ENCODE results near the gene POLR3GL. TPM values are rescaled to one million over a fixed set of nuclear protein-coding genes. Genes with fewer than 3 reads are reported as not detected.

POLR3GL gene
- total and polyA plus RNA-seq, 10 of the 15 experiments (the other 5 are each of a cell fraction or from before 2014, with no cell fraction given): 12.8 to 47.0 (median 26.6) TPM

DNA sequence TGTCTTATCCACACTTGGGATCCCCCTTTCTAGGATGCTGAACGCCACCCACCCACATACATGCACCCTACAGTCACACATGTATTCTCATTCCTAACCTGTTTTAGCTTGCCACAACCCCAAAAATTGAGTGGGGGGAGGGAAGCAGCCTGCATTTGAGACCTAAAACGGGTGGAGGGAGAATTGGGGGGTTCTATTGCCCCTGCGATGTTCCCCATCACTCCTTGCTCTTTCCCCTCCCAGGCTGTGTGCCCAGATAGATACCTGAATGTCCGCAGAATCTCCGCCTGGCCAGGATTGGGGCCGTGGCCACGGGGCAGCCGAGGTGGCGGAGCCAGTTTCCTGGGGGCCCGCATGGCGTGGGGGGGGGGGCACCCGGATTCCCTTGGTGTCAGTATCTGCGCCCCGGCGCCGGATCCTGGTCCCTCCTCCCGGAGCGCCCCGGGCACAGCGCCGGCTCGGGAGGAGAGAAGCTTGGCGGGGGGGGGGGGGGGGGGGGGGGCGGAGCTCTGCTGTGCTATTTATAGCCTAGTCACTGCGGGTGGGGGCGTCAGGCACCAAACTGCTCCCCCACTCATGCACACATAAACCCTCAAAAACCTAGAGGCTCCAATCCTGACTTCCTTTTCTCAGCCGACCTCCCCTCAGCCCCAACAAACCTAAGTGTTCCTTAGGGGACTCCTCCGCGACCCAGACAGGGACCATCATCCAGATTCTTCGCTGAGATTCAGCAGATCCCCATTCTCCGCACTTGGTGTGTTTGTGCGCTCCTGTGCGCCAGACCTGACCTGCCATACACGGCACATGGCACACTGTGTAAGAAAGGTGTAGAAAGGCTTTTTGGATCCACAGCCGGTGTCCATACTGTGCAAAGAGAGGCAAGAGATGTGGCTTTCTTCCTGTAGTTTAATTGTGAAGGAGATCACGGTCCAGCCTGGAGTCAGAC, 2.1 kb upstream of the POLR3GL start:
- no TSS peak for BruUV-seq (replicated peaks)
- H3K9me3 ChIP-seq (replicated peaks; ENCODE audit: control insufficient read depth, insufficient read depth, low read length): peaks cover 5% of the 10 kb centered on the region; the same call in 2 of the 3 replicates
- RAD21 ChIA-PET (ENCODE audit: unreplicated experiment): interaction anchor here (0.7 to 6.7 kb wide), 6 partner anchors 16 to 104 kb away, joined by 3 to 100 read pairs (median 4); partner anchors contain the start of genes PEX11B and PIAS3
- H3K27me3 ChIP-seq (replicated peaks in 1 of 2; ENCODE audit: control insufficient read depth in 2 of 2, insufficient read depth in 2 of 2, low read length in 1 of 2): no peaks in the 10 kb centered on the region; a peak in 1 of 4 replicates
- peak overlapping the region; percentile 83 for H2AFZ ChIP-seq (ENCODE audit: control insufficient read depth, low read depth, low read length)
- in situ Hi-C loops (cut with MboI) (no loop called here), intact Hi-C loops (cut with micrococcal nuclease; ENCODE audit: unreplicated experiment) (loop anchor here (5.0 kb wide), 1 partner anchor 75 kb away; no protein-coding TSS in a partner anchor)
- H3K27ac ChIP-seq (ENCODE audit: control insufficient read depth, insufficient read depth): no peak overlapping the region
- peaks cover 19% of the 10 kb centered on the region for H3K4me1 ChIP-seq (ENCODE audit: control insufficient read depth, insufficient read depth, low read length)
- ATAC-seq (no peak), DNase-seq (ENCODE audit: low read depth, low spot score) (no peak), FAIRE-seq (no peak)
- peak overlapping the region; percentile 78 for H3K4me2 ChIP-seq (ENCODE audit: control insufficient read depth, insufficient read depth)
- POLR2A ChIA-PET: interaction anchor here (0.6 to 6.0 kb wide), 11 partner anchors 14 to 189 kb away, joined by 3 to 102 read pairs (median 4); partner anchors contain the start of genes NUDT17, PIAS3 and RBM8A
- peak in 1 of 2 experiments; percentile 16; a peak in 1 of 4 replicates for TF ChIP-seq IKZF2 (IDR thresholded peaks at IDR 0.05)
- 0 out of 2 replicates have a peak, but pooled peaks have one; percentile 39 for TF ChIP-seq MEF2A (IDR thresholded peaks at IDR 0.05; ENCODE audit: insufficient read depth, low read depth, low read length)
- TF ChIP-seq, protein P1, sequence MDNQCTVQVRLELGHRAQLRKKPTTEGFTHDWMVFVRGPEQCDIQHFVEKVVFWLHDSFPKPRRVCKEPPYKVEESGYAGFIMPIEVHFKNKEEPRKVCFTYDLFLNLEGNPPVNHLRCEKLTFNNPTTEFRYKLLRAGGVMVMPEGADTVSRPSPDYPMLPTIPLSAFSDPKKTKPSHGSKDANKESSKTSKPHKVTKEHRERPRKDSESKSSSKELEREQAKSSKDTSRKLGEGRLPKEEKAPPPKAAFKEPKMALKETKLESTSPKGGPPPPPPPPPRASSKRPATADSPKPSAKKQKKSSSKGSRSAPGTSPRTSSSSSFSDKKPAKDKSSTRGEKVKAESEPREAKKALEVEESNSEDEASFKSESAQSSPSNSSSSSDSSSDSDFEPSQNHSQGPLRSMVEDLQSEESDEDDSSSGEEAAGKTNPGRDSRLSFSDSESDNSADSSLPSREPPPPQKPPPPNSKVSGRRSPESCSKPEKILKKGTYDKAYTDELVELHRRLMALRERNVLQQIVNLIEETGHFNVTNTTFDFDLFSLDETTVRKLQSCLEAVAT (IDR thresholded peaks at IDR 0.05): 0 out of 2 replicates have a peak, but pooled peaks have one; percentile 34
- peak in 1 of 2 experiments; percentile 44; a peak in 1 of 3 replicates for TF ChIP-seq EGR1 (IDR thresholded peaks at IDR 0.05; ENCODE audit: borderline replicate concordance in 1 of 2, low read depth in 2 of 2, low read length in 2 of 2)
- no peak for TF ChIP-seq SMAD5 (IDR thresholded peaks at IDR 0.05; ENCODE audit: low read depth)
- TF ChIP-seq JUNB (IDR thresholded peaks at IDR 0.05): no peak
- H3K36me3 ChIP-seq (ENCODE audit: control insufficient read depth in 2 of 2, insufficient read depth in 2 of 2, low read length in 1 of 2): no peaks in the 10 kb centered on the region
- CTCF ChIA-PET: interaction anchor here (0.7 to 4.8 kb wide), 7 partner anchors 15 to 118 kb away, joined by 3 to 65 read pairs (median 4); partner anchors contain the start of genes NUDT17 and RBM8A
- peak overlapping the region; percentile 80 for H3K4me3 ChIP-seq
- H4K20me1 ChIP-seq (ENCODE audit: control insufficient read depth, insufficient read depth): no peaks in the 10 kb centered on the region
- 9% methylated on average over 25 of the region's 36 CpGs for WGBS (ENCODE audit: insufficient coverage, insufficient replicate concordance, low lambda C conversion rate, missing lambda C conversion rate)
- H3K9ac ChIP-seq (ENCODE audit: control insufficient read depth, insufficient read depth, low read length): peak overlapping the region; percentile 54; the same call in 1 of the 2 replicates
- H3K79me2 ChIP-seq (ENCODE audit: control insufficient read depth, insufficient read depth, low read length): peaks cover under 1% of the 10 kb centered on the region
- SMC1A ChIA-PET (ENCODE audit: uncharacterized antibody, unreplicated experiment): interaction anchor here (2.8 to 7.9 kb wide), 4 partner anchors 16 to 74 kb away, joined by 14 to 93 read pairs (median 22); partner anchors contain the start of gene RBM8A

Data from GM12878 (cell line).